HFFc6 (cell line): ENCODE results near the gene PRTFDC1. TPM values are rescaled to one million over a fixed set of nuclear protein-coding genes. Genes with fewer than 3 reads are reported as not detected.

Experiments
- DNase-seq: peaks from one replicate; pipeline ENCODE4 v3.0.0-alpha.2; 2018
- H3K27ac Mint-ChIP-seq: 2 replicates; pipeline ENCODE4 v1.8.0; 2020; ENCODE audit warnings: mild to moderate bottlenecking, mixed read lengths
- H3K27me3 Mint-ChIP-seq: 2 replicates; pipeline ENCODE4 v1.8.0; 2021; ENCODE audit warnings: mild to moderate bottlenecking, moderate library complexity, mixed read lengths; ENCODE audit not compliant: insufficient read depth
- H3K36me3 Mint-ChIP-seq: 2 replicates; pipeline ENCODE4 v1.8.0; 2021; ENCODE audit warnings: low read depth, mixed read lengths
- H3K4me1 Mint-ChIP-seq: 2 replicates; pipeline ENCODE4 v1.8.0; 2020; ENCODE audit warnings: low read depth, mixed read lengths
- H3K4me3 Mint-ChIP-seq: 2 replicates; pipeline ENCODE4 v1.8.0; 2020; ENCODE audit warnings: mild to moderate bottlenecking, moderate library complexity, mixed read lengths
- H3K9me3 Mint-ChIP-seq: 2 replicates; pipeline ENCODE4 v1.8.0; 2020; ENCODE audit warnings: mild to moderate bottlenecking, mixed read lengths
- CTCF ChIP-seq: fragments of 200-600 bp; sonication (generic); IDR thresholded peaks from 2 replicates; pipeline ENCODE4 v1.5.0; 2021; ENCODE audit warnings: antibody characterized with exemption, mild to moderate bottlenecking
- total RNA-seq, 6 experiments: library from RNA; stranded (reverse); fragmentation: NEBNext Ultra II Directional; extraction: Animal tissue kit (Norgen Biotek cat#: 25700); gene quantifications; 2 replicates in 1 of 6; 3 replicates in 5 of 6; pipeline ENCODE4 v1.2.3, GENCODE V29; 2021

Gene PRTFDC1
- total RNA-seq, 6 experiments from 2014 or later, result 16.2 to 32.6 (median 29.0) TPM

GRCh38 chr10:24901686-24902399 lies 50.6 kb downstream of the PRTFDC1 start:
- no peaks in the 10 kb centered on the region for H3K9me3 Mint-ChIP-seq
- peak overlapping the region; percentile 87 for H3K4me3 Mint-ChIP-seq
- peak; percentile 94 for DNase-seq
- peaks cover 14% of the 10 kb centered on the region; the same call in 1 of the 2 replicates for H3K36me3 Mint-ChIP-seq
- H3K27me3 Mint-ChIP-seq, result no peaks in the 10 kb centered on the region
- peaks cover 52% of the 10 kb centered on the region for H3K4me1 Mint-ChIP-seq
- no peak for TF ChIP-seq CTCF
- H3K27ac Mint-ChIP-seq, result peak overlapping the region; percentile 92

GRCh38 chr10:24900888-24901685 lies 51.3 kb downstream of the PRTFDC1 start:
- H3K9me3 Mint-ChIP-seq, result no peaks in the 10 kb centered on the region
- H3K4me3 Mint-ChIP-seq, result peak overlapping the region; percentile 87
- peak overlapping the region; percentile 92 for H3K27ac Mint-ChIP-seq
- no peaks in the 10 kb centered on the region for H3K27me3 Mint-ChIP-seq
- H3K36me3 Mint-ChIP-seq, result peaks cover 7% of the 10 kb centered on the region; the same call in 1 of the 2 replicates
- DNase-seq, result no peak
- TF ChIP-seq CTCF, result no peak
- peaks cover 53% of the 10 kb centered on the region for H3K4me1 Mint-ChIP-seq

GRCh38 chr10:24899571-24899970 lies 52.8 kb downstream of the PRTFDC1 start:
- TF ChIP-seq CTCF, result no peak
- Mint-ChIP-seq H3K27me3 (no peaks in the 10 kb centered on the region), H3K9me3 (no peaks in the 10 kb centered on the region), H3K27ac (no peak overlapping the region), H3K36me3 (peaks cover 6% of the 10 kb centered on the region; the same call in 1 of the 2 replicates), H3K4me1 (peaks cover 57% of the 10 kb centered on the region), H3K4me3 (no peak overlapping the region)
- no peak for DNase-seq

GRCh38 chr10:24898501-24898900 lies 53.9 kb downstream of the PRTFDC1 start:
- 0 out of 2 replicates have a peak, but pooled peaks cover 6% of the 10 kb centered on the region for H3K36me3 Mint-ChIP-seq

More at GRCh38 chr10:24898501-24898900, 53.9 kb downstream of the PRTFDC1 start:
- Mint-ChIP-seq H3K4me1 (peaks cover 68% of the 10 kb centered on the region), H3K4me3 (no peak overlapping the region), H3K9me3 (no peaks in the 10 kb centered on the region), H3K27ac (no peak overlapping the region), H3K27me3 (no peaks in the 10 kb centered on the region)
- no peak for DNase-seq
- no peak for TF ChIP-seq CTCF
